Fibroblast of lung (primary cell): Measurements from ENCODE around the gene ZNF253. TPM values are rescaled to one million over a fixed set of nuclear protein-coding genes. Genes with fewer than 3 reads are reported as not detected.
A peak's percentile ranks its signal among the peaks of the same experiment; 100 is the strongest.
"Not testable (repeated sequence)": the region's sequence is repeated elsewhere in the genome, so short reads cannot be mapped to it uniquely, and the experiment has no call there.

Source experiments
- DNase-seq, 2 donors: peaks; one replicate each; pipeline versions ENCODE4 v3.0.0 to v3.0.0-alpha.2; 2010; ENCODE audit warnings: low read depth in 2 of 2
- H2AFZ ChIP-seq: 2 replicates; pipeline ENCODE4 v1.5.1; 2012; ENCODE audit warnings: low read length, control low read depth, inconsistent platforms
- H3K27ac ChIP-seq: 2 replicates; pipeline ENCODE4 v1.5.1; 2011; ENCODE audit warnings: low read length, control low read depth; ENCODE audit not compliant: insufficient read depth
- H3K27me3 ChIP-seq: 2 replicates; pipeline ENCODE4 v1.5.1; 2011; ENCODE audit warnings: mild to moderate bottlenecking, low read length; ENCODE audit not compliant: control insufficient read depth, insufficient read depth
- H3K36me3 ChIP-seq: 2 replicates; pipeline ENCODE4 v1.5.1; 2011; ENCODE audit warnings: low read length; ENCODE audit not compliant: control insufficient read depth, insufficient read depth
- H3K4me1 ChIP-seq: 2 replicates; pipeline ENCODE4 v1.5.1; 2011; ENCODE audit warnings: low read length; ENCODE audit not compliant: control insufficient read depth, insufficient read depth; ENCODE audit errors: extremely low read depth
- H3K4me2 ChIP-seq: 2 replicates; pipeline ENCODE4 v1.5.1; 2011; ENCODE audit warnings: low read length, control low read depth; ENCODE audit not compliant: insufficient read depth; ENCODE audit errors: extremely low read depth
- H3K4me3 ChIP-seq, 4 experiments: fragments of 200-600 bp in 1 of 4; sonication (generic) in 1 of 4; replicated peaks in 1 of 4; 2 replicates each; pipeline ENCODE4 v1.5.1; 2011 to 2016; ENCODE audit warnings: low read length in 4 of 4, low read depth in 3 of 4, mild to moderate bottlenecking in 3 of 4, control low read depth in 2 of 4, inconsistent platforms in 1 of 4, mixed read lengths in 1 of 4; ENCODE audit not compliant: insufficient read depth in 1 of 4; ENCODE audit errors: control extremely low read depth in 1 of 4
- H3K79me2 ChIP-seq: 2 replicates; pipeline ENCODE4 v1.5.1; 2012; ENCODE audit warnings: mild to moderate bottlenecking, low read length, inconsistent platforms; ENCODE audit not compliant: control insufficient read depth, insufficient read depth
- H3K9ac ChIP-seq: 2 replicates; pipeline ENCODE4 v1.5.1; 2011; ENCODE audit warnings: mild to moderate bottlenecking, low read length, control low read depth; ENCODE audit not compliant: insufficient read depth
- H3K9me3 ChIP-seq: 2 replicates; pipeline ENCODE4 v1.5.1; 2012; ENCODE audit warnings: low read depth, low read length; ENCODE audit not compliant: control insufficient read depth, insufficient read depth
- H4K20me1 ChIP-seq: 2 replicates; pipeline ENCODE4 v1.5.1; 2011; ENCODE audit warnings: low read length; ENCODE audit not compliant: control insufficient read depth, insufficient read depth; ENCODE audit errors: extremely low read depth
- CTCF ChIP-seq, 2 donors: IDR thresholded peaks in 1 of 2; conservative IDR thresholded peaks in 1 of 2; 1 replicate in 1 of 2; 2 replicates in 1 of 2; pipeline ENCODE4 v1.5.1; 2011 to 2012; ENCODE audit warnings: low read length in 2 of 2, control low read depth in 1 of 2, inconsistent platforms in 1 of 2, low read depth in 1 of 2, mild to moderate bottlenecking in 1 of 2
- EZH2 ChIP-seq: IDR thresholded peaks from 2 replicates; pipeline ENCODE4 v1.5.1; 2012; ENCODE audit warnings: low read length, control low read depth, mild to moderate bottlenecking; ENCODE audit errors: missing control alignments
- polyA plus RNA-seq, 2 donors: library from polyadenylated mRNA; depleted of rRNA in 1 of 2; stranded (reverse) in 1 of 2; unstranded in 1 of 2; fragments of >200 nt; gene quantifications; 2 replicates each; pipeline ENCODE4 v1.2.1, GENCODE V29; 2011 to 2012; ENCODE audit warnings: missing spikeins in 1 of 2
- total RNA-seq: library from RNA; depleted of rRNA; stranded (reverse); fragments of >200 nt; gene quantifications from 2 replicates; pipeline ENCODE4 v1.2.1, GENCODE V29; 2014

The ZNF253 gene
- total and polyA plus RNA-seq, 2 donors (not counting 1 experiment from before 2014, with no cell fraction given), result 3.2 to 5.6 TPM

DNA sequence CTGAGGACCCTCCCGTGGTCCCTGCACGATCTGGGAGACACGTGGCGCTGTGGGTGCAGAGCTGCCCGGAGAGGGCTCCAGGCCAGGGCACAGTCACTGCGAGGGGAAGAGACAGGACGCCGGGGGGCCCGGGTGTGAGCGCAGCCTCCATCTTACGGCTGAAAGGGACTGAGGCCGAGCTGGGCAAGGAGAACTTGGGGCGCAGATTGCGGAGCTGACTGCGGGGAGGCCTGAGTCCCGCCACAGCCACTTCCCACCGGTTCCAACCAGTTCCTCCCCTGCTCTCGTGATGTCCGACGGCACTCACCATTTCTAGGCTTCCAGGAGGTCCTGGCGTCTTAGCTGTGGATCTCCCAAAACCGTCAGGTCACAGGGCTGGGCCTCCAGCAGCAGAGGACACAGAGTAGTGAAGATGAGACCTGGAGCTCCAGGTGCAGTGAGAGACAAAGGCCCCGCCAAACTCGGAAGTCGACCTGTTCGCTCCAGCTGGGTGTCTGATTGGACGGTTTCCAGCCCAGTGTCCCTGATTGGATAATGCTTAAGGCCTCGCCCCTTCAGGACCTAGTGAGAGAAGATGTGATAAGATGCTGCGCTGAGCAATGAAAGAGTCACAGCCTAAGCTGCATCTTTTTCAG, 4.8 kb upstream of the ZNF253 start:
- Histone ChIP-seq H3K27me3 (no peaks in the 10 kb centered on the region), H3K36me3 (no peaks in the 10 kb centered on the region), H3K4me3 (no peak overlapping the region), H3K9ac (no peak overlapping the region), H3K9me3 (no peaks in the 10 kb centered on the region), H3K79me2 (no peaks in the 10 kb centered on the region), H3K27ac (no peak overlapping the region), H3K4me1 (no peaks in the 10 kb centered on the region), H4K20me1 (no peaks in the 10 kb centered on the region), H3K4me2 (no peak overlapping the region), H2AFZ (no peak overlapping the region)
- TF ChIP-seq CTCF (conservative IDR thresholded peaks at IDR 0.05 in 1 of 2, IDR thresholded peaks at IDR 0.05 in 1 of 2; ENCODE audit: low read depth in 1 of 2, low read length in 2 of 2), result no peak
- no peak for TF ChIP-seq EZH2
- peak in 1 of 2 donors; percentile 3 for DNase-seq

GRCh38 chr19:19866611-19867248, 1.0 kb downstream of the ZNF253 start:
- Histone ChIP-seq H3K4me2 (peak overlapping the region; percentile 92), H3K79me2 (peaks cover 8% of the 10 kb centered on the region), H3K36me3 (no peaks in the 10 kb centered on the region), H3K9ac (no peak overlapping the region), H4K20me1 (no peaks in the 10 kb centered on the region), H3K4me1 (no peaks in the 10 kb centered on the region), H3K9me3 (no peaks in the 10 kb centered on the region), H2AFZ (peak overlapping the region; percentile 100), H3K27ac (peak overlapping the region; percentile 91), H3K4me3 (peak overlapping the region; percentile 82 to 92 (median 87)), H3K27me3 (no peaks in the 10 kb centered on the region)
- TF ChIP-seq CTCF (conservative IDR thresholded peaks at IDR 0.05 in 1 of 2, IDR thresholded peaks at IDR 0.05 in 1 of 2; ENCODE audit: low read depth in 1 of 2, low read length in 2 of 2) (no peak), EZH2 (no peak)
- DNase-seq, result peak; percentile 1 to 17

DNA sequence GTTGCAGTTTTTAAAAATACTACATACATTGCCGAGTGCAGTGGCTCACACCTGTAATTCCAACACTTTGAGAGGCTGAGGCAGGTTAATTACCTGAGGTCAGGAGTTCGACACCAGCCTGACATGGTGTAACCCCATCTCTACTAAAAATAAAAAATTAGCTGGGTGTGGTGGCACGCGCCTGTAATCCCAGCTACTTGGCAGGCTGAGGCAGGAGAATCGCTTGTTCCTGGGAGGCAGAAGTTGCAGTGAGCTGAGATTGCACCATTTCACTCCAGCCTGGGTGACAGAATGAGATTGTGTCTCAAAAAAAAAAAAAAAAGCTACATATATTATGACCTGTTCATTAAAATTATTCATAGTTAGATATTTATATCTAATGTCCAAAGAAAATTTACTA, 4.4 kb downstream of the ZNF253 start:
- not testable (repeated sequence) for H3K27me3 ChIP-seq, H3K9me3 ChIP-seq, H4K20me1 ChIP-seq, H3K4me2 ChIP-seq, H3K36me3 ChIP-seq, H3K4me3 ChIP-seq, H3K9ac ChIP-seq, H3K27ac ChIP-seq, H3K4me1 ChIP-seq, DNase-seq, H2AFZ ChIP-seq
- peaks cover 11% of the 10 kb centered on the region for H3K79me2 ChIP-seq
